Measurements from ENCODE around the gene TEX261. TPM values are rescaled to one million over a fixed set of nuclear protein-coding genes. Genes with fewer than 3 reads are reported as not detected.

TEX261 gene
- total RNA-seq, 4 donors from 2014 or later = 34.0 to 54.2 (median 38.7) TPM

DNA sequence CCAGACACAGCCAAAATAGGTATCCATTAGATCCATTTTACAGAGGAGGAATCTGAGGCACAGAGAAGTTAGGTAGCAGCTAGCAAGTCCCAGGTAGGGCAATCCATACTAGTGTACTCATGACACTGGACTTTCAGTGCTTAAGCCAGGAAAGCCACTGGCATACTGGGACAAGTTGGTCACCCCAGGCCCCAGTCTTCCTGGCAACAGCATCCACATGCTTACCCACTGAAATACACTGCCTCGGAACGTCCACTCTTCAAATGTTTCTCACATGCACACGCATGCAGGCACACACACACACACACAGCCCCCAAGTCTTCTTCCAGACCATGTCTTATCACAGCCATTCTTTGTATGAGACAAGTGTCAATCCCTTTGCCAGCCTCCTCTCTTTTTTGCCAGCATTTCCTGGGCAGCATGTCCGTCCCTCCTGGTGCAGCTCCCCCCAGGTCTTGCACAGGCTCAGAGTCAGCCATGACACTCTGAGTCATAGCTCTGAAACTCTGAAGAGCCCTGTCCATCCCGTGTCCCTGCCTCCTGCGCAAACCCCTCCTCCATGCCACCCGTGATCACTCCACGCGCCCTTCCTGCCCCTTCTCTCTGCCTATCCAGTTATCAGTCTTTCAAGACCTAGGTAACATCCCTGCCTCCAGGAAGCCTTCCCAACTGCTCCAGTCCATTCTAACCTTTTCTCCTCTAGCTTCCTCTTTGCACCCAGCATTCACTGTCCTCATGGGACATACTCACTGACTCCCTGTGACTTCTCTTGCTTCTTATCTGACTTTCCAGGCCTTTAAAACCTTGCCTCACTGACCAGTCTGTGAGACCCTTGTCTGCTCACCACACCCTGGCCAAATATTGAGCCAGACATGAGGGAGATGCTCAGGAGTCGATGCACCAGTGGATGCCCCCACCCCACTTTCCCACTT, 10.9 kb upstream of the TEX261 start:
- intact Hi-C loops (cut with DNase I; ENCODE audit: low total_unique reads) (no loop called here), in situ Hi-C loops (cut with MboI; ENCODE audit: low sequenced_read_pairs in 4 of 4) (no loop called here)
- H3K9me3 ChIP-seq = no peaks in the 10 kb centered on the region
- no peak for ATAC-seq
- peaks cover 0 to 6% of the 10 kb centered on the region in 2 donors for H3K4me1 ChIP-seq
- no peak overlapping the region for H3K27ac ChIP-seq
- H3K27me3 ChIP-seq = peaks cover 0 to 3% (median 0%) of the 10 kb centered on the region in 3 donors
- TF ChIP-seq, protein P1, sequence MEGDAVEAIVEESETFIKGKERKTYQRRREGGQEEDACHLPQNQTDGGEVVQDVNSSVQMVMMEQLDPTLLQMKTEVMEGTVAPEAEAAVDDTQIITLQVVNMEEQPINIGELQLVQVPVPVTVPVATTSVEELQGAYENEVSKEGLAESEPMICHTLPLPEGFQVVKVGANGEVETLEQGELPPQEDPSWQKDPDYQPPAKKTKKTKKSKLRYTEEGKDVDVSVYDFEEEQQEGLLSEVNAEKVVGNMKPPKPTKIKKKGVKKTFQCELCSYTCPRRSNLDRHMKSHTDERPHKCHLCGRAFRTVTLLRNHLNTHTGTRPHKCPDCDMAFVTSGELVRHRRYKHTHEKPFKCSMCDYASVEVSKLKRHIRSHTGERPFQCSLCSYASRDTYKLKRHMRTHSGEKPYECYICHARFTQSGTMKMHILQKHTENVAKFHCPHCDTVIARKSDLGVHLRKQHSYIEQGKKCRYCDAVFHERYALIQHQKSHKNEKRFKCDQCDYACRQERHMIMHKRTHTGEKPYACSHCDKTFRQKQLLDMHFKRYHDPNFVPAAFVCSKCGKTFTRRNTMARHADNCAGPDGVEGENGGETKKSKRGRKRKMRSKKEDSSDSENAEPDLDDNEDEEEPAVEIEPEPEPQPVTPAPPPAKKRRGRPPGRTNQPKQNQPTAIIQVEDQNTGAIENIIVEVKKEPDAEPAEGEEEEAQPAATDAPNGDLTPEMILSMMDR (IDR thresholded peaks at IDR 0.05 in 4 of 5, conservative IDR thresholded peaks at IDR 0.05 in 1 of 5) = no peak
- no peak for TF ChIP-seq POLR2A (IDR thresholded peaks at IDR 0.05)
- DNase-seq = no peak
- no peaks in the 10 kb centered on the region for H3K36me3 ChIP-seq
- H3K4me3 ChIP-seq = no peak overlapping the region

DNA sequence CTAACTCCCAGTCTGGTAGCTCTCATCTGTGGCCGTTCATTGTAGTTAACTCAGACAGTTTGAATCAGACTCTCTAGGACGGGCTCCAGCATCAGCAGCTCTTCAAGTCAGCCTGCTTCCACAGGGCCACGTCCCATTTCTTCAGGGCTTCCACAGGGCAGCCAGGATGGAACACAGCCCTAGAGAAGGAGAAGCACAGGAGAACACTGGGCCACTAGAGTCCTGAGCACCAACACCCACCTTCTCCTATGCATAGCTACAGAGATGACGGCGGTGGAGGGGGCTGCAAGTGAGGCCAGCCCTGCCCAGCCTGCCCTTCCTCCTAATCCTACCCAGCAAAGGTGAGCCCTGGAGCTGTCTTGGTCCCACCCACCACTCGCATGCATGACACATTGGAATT, 10.2 kb upstream of the TEX261 start:
- intact Hi-C loops (cut with DNase I; ENCODE audit: low total_unique reads) = no loop called here
- no peak overlapping the region for H3K4me3 ChIP-seq
- H3K9me3 ChIP-seq = no peaks in the 10 kb centered on the region
- in situ Hi-C loops (cut with MboI; ENCODE audit: low sequenced_read_pairs in 4 of 4) = no loop called here
- no peaks in the 10 kb centered on the region for H3K27me3 ChIP-seq
- DNase-seq = no peak
- no peaks in the 10 kb centered on the region for H3K36me3 ChIP-seq
- TF ChIP-seq POLR2A (IDR thresholded peaks at IDR 0.05) = no peak
- TF ChIP-seq, protein P1 (IDR thresholded peaks at IDR 0.05 in 4 of 5, conservative IDR thresholded peaks at IDR 0.05 in 1 of 5) = no peak
- H3K27ac ChIP-seq = no peak overlapping the region
- H3K4me1 ChIP-seq = peaks cover 0 to 6% of the 10 kb centered on the region in 2 donors
- ATAC-seq = no peak

DNA sequence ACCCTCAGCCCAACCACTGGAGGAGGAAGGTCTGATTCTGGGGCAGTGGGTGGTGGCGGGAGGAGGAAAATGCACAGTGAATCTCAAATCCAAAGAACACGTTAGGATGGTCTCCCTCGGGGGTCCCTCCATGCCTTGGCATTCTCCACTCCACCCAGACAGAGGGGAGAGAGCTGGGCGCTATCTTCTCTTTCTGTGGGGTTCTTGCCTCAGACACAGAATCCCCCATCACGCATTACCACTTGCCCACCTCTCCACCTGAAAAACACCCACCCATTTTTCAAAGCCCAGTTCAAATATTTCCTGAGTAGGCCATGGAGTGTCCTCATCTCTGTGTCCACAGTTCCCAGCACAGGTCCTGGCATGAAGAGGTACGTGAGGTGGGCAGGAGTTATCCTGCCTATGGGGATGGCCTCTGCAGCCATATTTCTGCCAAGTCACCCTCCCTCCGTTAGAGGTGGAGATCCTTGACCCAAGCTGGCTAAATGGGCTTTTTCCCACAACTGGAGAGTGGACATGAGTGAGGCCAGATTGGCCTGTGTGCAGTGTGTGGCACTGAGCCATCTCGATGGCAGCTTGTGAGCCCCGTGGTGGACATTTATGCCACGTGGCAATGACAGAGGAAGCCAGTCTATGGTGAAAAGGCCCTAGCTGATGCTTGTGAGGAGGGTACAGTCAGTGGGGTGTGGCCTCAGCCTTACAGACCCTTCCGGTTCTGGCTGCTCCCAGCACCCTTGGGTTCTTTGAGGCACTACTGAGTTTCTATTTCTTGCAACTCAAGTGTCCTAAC, 9.5 kb upstream of the TEX261 start:
- no peaks in the 10 kb centered on the region for H3K27me3 ChIP-seq
- intact Hi-C loops (cut with DNase I; ENCODE audit: low total_unique reads) (no loop called here), in situ Hi-C loops (cut with MboI; ENCODE audit: low sequenced_read_pairs in 4 of 4) (no loop called here)
- no peak overlapping the region for H3K4me3 ChIP-seq
- peaks cover 0 to 6% of the 10 kb centered on the region in 2 donors for H3K4me1 ChIP-seq
- no peaks in the 10 kb centered on the region for H3K9me3 ChIP-seq
- ATAC-seq = no peak
- no peaks in the 10 kb centered on the region for H3K36me3 ChIP-seq
- TF ChIP-seq POLR2A (IDR thresholded peaks at IDR 0.05) = no peak
- TF ChIP-seq, protein P1 (IDR thresholded peaks at IDR 0.05 in 4 of 5, conservative IDR thresholded peaks at IDR 0.05 in 1 of 5) = no peak
- no peak overlapping the region for H3K27ac ChIP-seq
- no peak for DNase-seq

DNA sequence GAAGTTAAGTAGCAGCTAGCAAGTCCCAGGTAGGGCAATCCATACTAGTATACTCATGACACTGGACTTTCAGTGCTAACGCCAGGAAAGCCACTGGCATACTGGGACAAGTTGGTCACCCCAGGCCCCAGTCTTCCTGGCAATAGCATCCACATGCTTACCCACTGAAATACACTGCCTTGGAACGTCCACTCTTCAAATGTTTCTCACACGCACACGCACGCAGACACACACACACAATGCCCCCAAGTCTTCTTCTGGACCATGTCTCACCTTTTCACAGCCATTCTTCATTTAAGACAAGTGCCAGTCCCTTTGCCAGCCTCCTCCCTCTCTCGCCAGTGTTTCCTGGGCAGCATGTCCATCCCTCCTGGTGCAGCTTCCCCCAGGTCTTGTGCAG, 8.7 kb upstream of the TEX261 start:
- DNase-seq (no peak), ATAC-seq (no peak)

More for the DNA sequence above, 8.7 kb upstream of the TEX261 start:
- no peaks in the 10 kb centered on the region for H3K36me3 ChIP-seq
- no peaks in the 10 kb centered on the region for H3K27me3 ChIP-seq
- no peak overlapping the region for H3K4me3 ChIP-seq
- H3K9me3 ChIP-seq = no peaks in the 10 kb centered on the region
- peaks cover 0 to 6% of the 10 kb centered on the region in 2 donors for H3K4me1 ChIP-seq
- intact Hi-C loops (cut with DNase I; ENCODE audit: low total_unique reads) (no loop called here), in situ Hi-C loops (cut with MboI; ENCODE audit: low sequenced_read_pairs in 4 of 4) (no loop called here)
- TF ChIP-seq, protein P1 (IDR thresholded peaks at IDR 0.05 in 4 of 5, conservative IDR thresholded peaks at IDR 0.05 in 1 of 5) = no peak
- TF ChIP-seq POLR2A (IDR thresholded peaks at IDR 0.05) = no peak
- H3K27ac ChIP-seq = no peak overlapping the region
